Liver (tissue), 3 donors: ENCODE measurements around the gene WDR59.

Source experiments
- EGR1 ChIP-seq, 2 donors: IDR thresholded peaks; 2 replicates each; pipeline ENCODE4 v1.6.1; 2016 to 2018; ENCODE audit warnings: antibody characterized with exemption in 2 of 2, low read depth in 2 of 2
- FOXA1 ChIP-seq: IDR thresholded peaks from 2 replicates; pipeline ENCODE4 v1.6.1; 2016; ENCODE audit warnings: antibody characterized with exemption
- GABPA ChIP-seq, 2 donors: IDR thresholded peaks in 1 of 2; conservative IDR thresholded peaks in 1 of 2; 2 replicates each; pipeline ENCODE4 v1.6.1; 2016; ENCODE audit warnings: antibody characterized with exemption in 2 of 2, mild to moderate bottlenecking in 1 of 2, moderate library complexity in 1 of 2
- HNF4G ChIP-seq: IDR thresholded peaks from 2 replicates; pipeline ENCODE4 v1.6.1; 2016; ENCODE audit warnings: antibody characterized with exemption
- JUND ChIP-seq, 2 donors: IDR thresholded peaks; 2 replicates each; pipeline ENCODE4 v1.6.1; 2016; ENCODE audit warnings: antibody characterized with exemption in 2 of 2
- MAX ChIP-seq: IDR thresholded peaks from 2 replicates; pipeline ENCODE4 v1.6.1; 2016; ENCODE audit warnings: antibody characterized with exemption
- RAD21 ChIP-seq, 2 donors: IDR thresholded peaks; 2 replicates each; pipeline ENCODE4 v1.6.1; 2016; ENCODE audit warnings: antibody characterized with exemption in 2 of 2, mild to moderate bottlenecking in 2 of 2
- TAF1 ChIP-seq: conservative IDR thresholded peaks from 2 replicates; pipeline ENCODE4 v1.6.1; 2016; ENCODE audit warnings: antibody characterized with exemption, mild to moderate bottlenecking
- YY1 ChIP-seq: IDR thresholded peaks from 2 replicates; pipeline ENCODE4 v1.6.1; 2016; ENCODE audit warnings: antibody characterized with exemption, mild to moderate bottlenecking
- TF ChIP-seq, protein P1 (sequence below): fragments of 150-350 bp; IDR thresholded peaks from 2 replicates; pipeline ENCODE4 v1.5.1; 2017; ENCODE audit warnings: improper control_type of control experiment, low read depth, low read length; ENCODE audit not compliant: missing input control
- TF ChIP-seq, protein P2 (sequence below): IDR thresholded peaks from 2 replicates; pipeline ENCODE4 v1.6.1; 2016; ENCODE audit warnings: antibody characterized with exemption
- donor health status: healthy.
- donor health status: healthy.

DNA sequence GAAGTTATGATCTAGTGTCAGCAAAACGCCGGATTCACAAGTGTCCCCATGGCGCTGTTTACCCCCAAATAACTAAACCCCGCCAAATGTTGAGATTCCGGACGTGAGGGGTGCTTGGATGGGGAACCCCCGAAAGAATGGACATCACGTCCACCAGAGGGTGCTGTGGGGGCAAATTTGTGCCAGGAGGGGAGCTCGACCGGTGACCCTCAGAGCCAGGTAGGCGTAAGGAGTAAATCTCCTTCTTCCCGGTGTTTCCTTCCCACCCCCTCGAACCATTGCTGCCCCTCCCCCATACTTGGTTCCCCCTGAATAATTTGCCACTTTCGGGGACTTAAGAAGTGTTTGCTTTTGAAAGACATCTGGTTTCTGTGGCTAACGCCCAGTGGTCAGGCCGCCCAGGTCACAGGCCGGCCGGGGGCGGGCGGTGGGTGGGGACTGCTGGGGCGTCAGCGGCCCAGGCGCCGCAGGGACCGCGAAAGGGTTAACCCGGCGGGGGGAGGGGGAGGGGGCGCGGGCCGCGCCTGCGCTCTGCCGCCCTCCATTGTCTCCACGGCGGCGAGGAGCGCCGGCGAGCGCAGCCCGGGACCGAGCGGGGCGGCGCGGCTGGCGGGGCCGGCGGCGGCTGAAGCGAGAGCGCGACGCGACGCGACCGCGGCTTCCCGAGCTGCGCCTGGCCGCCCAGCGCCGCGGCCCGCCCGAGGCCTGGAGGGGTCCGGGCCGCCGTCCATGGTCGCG is 13.7 kb upstream of the WDR59 start, which contains the start of gene ZNRF1:
- TF ChIP-seq, protein P1, sequence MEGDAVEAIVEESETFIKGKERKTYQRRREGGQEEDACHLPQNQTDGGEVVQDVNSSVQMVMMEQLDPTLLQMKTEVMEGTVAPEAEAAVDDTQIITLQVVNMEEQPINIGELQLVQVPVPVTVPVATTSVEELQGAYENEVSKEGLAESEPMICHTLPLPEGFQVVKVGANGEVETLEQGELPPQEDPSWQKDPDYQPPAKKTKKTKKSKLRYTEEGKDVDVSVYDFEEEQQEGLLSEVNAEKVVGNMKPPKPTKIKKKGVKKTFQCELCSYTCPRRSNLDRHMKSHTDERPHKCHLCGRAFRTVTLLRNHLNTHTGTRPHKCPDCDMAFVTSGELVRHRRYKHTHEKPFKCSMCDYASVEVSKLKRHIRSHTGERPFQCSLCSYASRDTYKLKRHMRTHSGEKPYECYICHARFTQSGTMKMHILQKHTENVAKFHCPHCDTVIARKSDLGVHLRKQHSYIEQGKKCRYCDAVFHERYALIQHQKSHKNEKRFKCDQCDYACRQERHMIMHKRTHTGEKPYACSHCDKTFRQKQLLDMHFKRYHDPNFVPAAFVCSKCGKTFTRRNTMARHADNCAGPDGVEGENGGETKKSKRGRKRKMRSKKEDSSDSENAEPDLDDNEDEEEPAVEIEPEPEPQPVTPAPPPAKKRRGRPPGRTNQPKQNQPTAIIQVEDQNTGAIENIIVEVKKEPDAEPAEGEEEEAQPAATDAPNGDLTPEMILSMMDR: peak; percentile 58
- peak; percentile 79 to 81 for TF ChIP-seq RAD21 (IDR thresholded peaks at IDR 0.05)
- peak; percentile 43 for TF ChIP-seq YY1
- no peak for TF ChIP-seq FOXA1
- TF ChIP-seq MAX: no peak
- no peak for TF ChIP-seq EGR1 (IDR thresholded peaks at IDR 0.05; ENCODE audit: low read depth in 2 of 2)
- no peak for TF ChIP-seq GABPA (IDR thresholded peaks at IDR 0.05 in 1 of 2, conservative IDR thresholded peaks at IDR 0.05 in 1 of 2)
- no peak for TF ChIP-seq TAF1
- TF ChIP-seq HNF4G: no peak
- TF ChIP-seq, protein P2, sequence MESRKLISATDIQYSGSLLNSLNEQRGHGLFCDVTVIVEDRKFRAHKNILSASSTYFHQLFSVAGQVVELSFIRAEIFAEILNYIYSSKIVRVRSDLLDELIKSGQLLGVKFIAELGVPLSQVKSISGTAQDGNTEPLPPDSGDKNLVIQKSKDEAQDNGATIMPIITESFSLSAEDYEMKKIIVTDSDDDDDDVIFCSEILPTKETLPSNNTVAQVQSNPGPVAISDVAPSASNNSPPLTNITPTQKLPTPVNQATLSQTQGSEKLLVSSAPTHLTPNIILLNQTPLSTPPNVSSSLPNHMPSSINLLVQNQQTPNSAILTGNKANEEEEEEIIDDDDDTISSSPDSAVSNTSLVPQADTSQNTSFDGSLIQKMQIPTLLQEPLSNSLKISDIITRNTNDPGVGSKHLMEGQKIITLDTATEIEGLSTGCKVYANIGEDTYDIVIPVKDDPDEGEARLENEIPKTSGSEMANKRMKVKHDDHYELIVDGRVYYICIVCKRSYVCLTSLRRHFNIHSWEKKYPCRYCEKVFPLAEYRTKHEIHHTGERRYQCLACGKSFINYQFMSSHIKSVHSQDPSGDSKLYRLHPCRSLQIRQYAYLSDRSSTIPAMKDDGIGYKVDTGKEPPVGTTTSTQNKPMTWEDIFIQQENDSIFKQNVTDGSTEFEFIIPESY: no peak
- no peak for TF ChIP-seq JUND (IDR thresholded peaks at IDR 0.05)
